Activated CD8-positive, alpha-beta T cell treated with anti-CD3 and anti-CD28 coated beads for 36 hours (primary cell): Measurements from ENCODE around the gene MOB3B. TPM values are rescaled to one million over a fixed set of nuclear protein-coding genes. Genes with fewer than 3 reads are reported as not detected.
A peak's percentile ranks its signal among the peaks of the same experiment; 100 is the strongest.

ENCODE experiments used
- ATAC-seq: fragments of 200-7000 bp; cut with Tn5 transposase; one replicate; pipeline ENCODE4 v1.10.0; 2021; ENCODE audit warnings: mild to moderate bottlenecking, moderate library complexity
- CTCF ChIA-PET: fragments of 350-600 bp; sonication (Branson Sonifier 250); formaldehyde crosslinking; loops from one replicate; lab custom pipeline; 2021; ENCODE audit warnings: antibody characterized with exemption; lab: Charles Lee
- POLR2A ChIA-PET: fragments of 350-600 bp; sonication (Branson Sonifier 250); formaldehyde crosslinking; loops from one replicate; lab custom pipeline; 2021; ENCODE audit warnings: antibody characterized with exemption; lab: Charles Lee
- DNase-seq: peaks from one replicate; pipeline ENCODE4 v3.0.0-alpha.2; 2020
- H3K27ac Mint-ChIP-seq: one replicate; pipeline ENCODE4 v1.8.0; 2021; ENCODE audit warnings: mild to moderate bottlenecking, mixed read lengths
- H3K27me3 Mint-ChIP-seq: one replicate; pipeline ENCODE4 v1.8.0; 2021; ENCODE audit warnings: mixed read lengths
- H3K36me3 Mint-ChIP-seq: one replicate; pipeline ENCODE4 v1.8.0; 2021; ENCODE audit warnings: low read depth, mixed read lengths
- H3K4me1 Mint-ChIP-seq: one replicate; pipeline ENCODE4 v1.8.0; 2021; ENCODE audit warnings: low read depth, mixed read lengths
- H3K4me3 Mint-ChIP-seq: one replicate; pipeline ENCODE4 v1.8.0; 2021; ENCODE audit warnings: mild to moderate bottlenecking, moderate library complexity, mixed read lengths
- H3K9me3 Mint-ChIP-seq: one replicate; pipeline ENCODE4 v1.8.0; 2021; ENCODE audit warnings: mixed read lengths
- CTCF ChIP-seq: fragments of 200-600 bp; IDR thresholded peaks from one replicate; pipeline ENCODE4 v1.8.0; 2022; ENCODE audit warnings: antibody characterized with exemption, mild to moderate bottlenecking
- intact Hi-C: fragments of 100-400 bp; cut with micrococcal nuclease; formaldehyde crosslinking; loops from one replicate; pipeline ENCODE4 v1.10.0; 2022
- total RNA-seq, 2 experiments: library from RNA; stranded (reverse); gene quantifications; one replicate each; pipeline ENCODE4 v1.2.3, GENCODE V29; 2021

The MOB3B gene
- total RNA-seq, 2 experiments from 2014 or later, result 0.47 to 0.67 TPM

- intact Hi-C loops, result no loop called here
- CTCF ChIA-PET, result interaction anchor here (0.7 kb wide), 1 partner anchor 17 kb away, joined by 3 read pairs; no protein-coding TSS in a partner anchor
- Mint-ChIP-seq H3K9me3 (no peaks in the 10 kb centered on the region), H3K4me3 (no peak overlapping the region), H3K27me3 (no peaks in the 10 kb centered on the region), H3K36me3 (no peaks in the 10 kb centered on the region), H3K27ac (no peak overlapping the region), H3K4me1 (peaks cover 8% of the 10 kb centered on the region)
- TF ChIP-seq CTCF, result no peak
- POLR2A ChIA-PET, result no interaction called here
- ATAC-seq (no peak), DNase-seq (no peak)
Observed at GRCh38 chr9:27445057-27445595, 84.5 kb downstream of the MOB3B start.

GRCh38 chr9:27442464-27442863, 87.2 kb downstream of the MOB3B start:
- ChIA-PET POLR2A (no interaction called here), CTCF (no interaction called here)
- peaks cover 8% of the 10 kb centered on the region for H3K4me1 Mint-ChIP-seq
- intact Hi-C loops, result no loop called here
- TF ChIP-seq CTCF, result no peak
- H3K9me3 Mint-ChIP-seq, result no peaks in the 10 kb centered on the region
- no peak overlapping the region for H3K4me3 Mint-ChIP-seq
- DNase-seq (no peak), ATAC-seq (no peak)
- H3K27ac Mint-ChIP-seq, result no peak overlapping the region
- H3K36me3 Mint-ChIP-seq, result no peaks in the 10 kb centered on the region
- no peaks in the 10 kb centered on the region for H3K27me3 Mint-ChIP-seq

GRCh38 chr9:27441741-27442070, 87.9 kb downstream of the MOB3B start:
- ATAC-seq, result peak; percentile 77
- intact Hi-C loops, result no loop called here

GRCh38 chr9:27440888-27441740, 88.5 kb downstream of the MOB3B start:
- Mint-ChIP-seq H3K27ac (no peak overlapping the region), H3K27me3 (no peaks in the 10 kb centered on the region), H3K9me3 (no peaks in the 10 kb centered on the region), H3K36me3 (no peaks in the 10 kb centered on the region), H3K4me3 (no peak overlapping the region), H3K4me1 (peaks cover 8% of the 10 kb centered on the region)
- DNase-seq (no peak), ATAC-seq (no peak)
- CTCF ChIA-PET, result interaction anchor here (1.0 kb wide), 1 partner anchor 88 kb away, joined by 3 read pairs; the partner anchor contains the start of gene MOB3B
- intact Hi-C loops, result no loop called here
- POLR2A ChIA-PET, result no interaction called here
- no peak for TF ChIP-seq CTCF

More at GRCh38 chr9:27441741-27442070, 87.9 kb downstream of the MOB3B start:
- Mint-ChIP-seq H3K9me3 (no peaks in the 10 kb centered on the region), H3K36me3 (no peaks in the 10 kb centered on the region), H3K4me1 (peaks cover 8% of the 10 kb centered on the region), H3K27ac (no peak overlapping the region), H3K27me3 (no peaks in the 10 kb centered on the region), H3K4me3 (no peak overlapping the region)
- no peak for TF ChIP-seq CTCF
- ChIA-PET CTCF (no interaction called here), POLR2A (no interaction called here)
- DNase-seq, result peak; percentile 5

GRCh38 chr9:27438522-27438921, 91.1 kb downstream of the MOB3B start:
- ATAC-seq (no peak), DNase-seq (no peak)
- Mint-ChIP-seq H3K27ac (no peak overlapping the region), H3K9me3 (no peaks in the 10 kb centered on the region), H3K4me3 (no peak overlapping the region), H3K36me3 (no peaks in the 10 kb centered on the region), H3K4me1 (peaks cover 8% of the 10 kb centered on the region), H3K27me3 (no peaks in the 10 kb centered on the region)
- ChIA-PET CTCF (interaction anchor here (1.3 kb wide), 1 partner anchor 91 kb away, joined by 4 read pairs; the partner anchor contains the start of gene MOB3B), POLR2A (no interaction called here)
- TF ChIP-seq CTCF, result no peak
- intact Hi-C loops, result no loop called here
